Non-pigmented ciliary epithelial cell (primary cell): Measurements from ENCODE around the gene TPGS1.

Source experiments
- DNase-seq: peaks from one replicate; pipeline ENCODE4 v3.0.0-alpha.2; 2010; ENCODE audit warnings: low read depth

TPGS1 gene

GRCh38 chr19:496112-496665, 11.1 kb upstream of the TPGS1 start, which contains the start of gene MADCAM1:
TSS of gene MADCAM1 (plus strand) at chr19:496486. CDS start at chr19:496500, 14 bp downstream.
- no peak for DNase-seq

DNA sequence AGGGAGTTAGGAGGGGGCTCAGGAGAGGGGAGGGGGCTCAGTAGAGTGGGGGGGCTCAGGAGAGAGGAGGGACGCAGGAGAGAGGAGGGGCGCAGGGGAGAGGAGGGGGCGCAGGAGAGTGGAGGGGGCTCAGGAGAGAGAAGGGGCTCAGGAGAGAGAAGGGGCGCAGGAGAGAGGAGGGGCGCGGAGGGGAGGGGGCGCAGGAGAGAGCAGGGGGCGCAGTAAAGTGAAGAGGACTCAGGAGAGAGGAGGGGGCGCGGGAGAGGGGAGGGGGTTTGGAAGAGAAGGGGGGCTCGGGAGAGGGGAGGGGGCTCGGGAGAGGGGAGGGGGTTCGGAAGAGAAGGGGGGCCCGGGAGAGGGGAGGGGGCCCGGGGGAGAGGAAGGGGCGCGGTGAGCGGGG, 10.3 kb upstream of the TPGS1 start:
- no peak for DNase-seq

GRCh38 chr19:497491-497868, 9.8 kb upstream of the TPGS1 start:
- no peak for DNase-seq

DNA sequence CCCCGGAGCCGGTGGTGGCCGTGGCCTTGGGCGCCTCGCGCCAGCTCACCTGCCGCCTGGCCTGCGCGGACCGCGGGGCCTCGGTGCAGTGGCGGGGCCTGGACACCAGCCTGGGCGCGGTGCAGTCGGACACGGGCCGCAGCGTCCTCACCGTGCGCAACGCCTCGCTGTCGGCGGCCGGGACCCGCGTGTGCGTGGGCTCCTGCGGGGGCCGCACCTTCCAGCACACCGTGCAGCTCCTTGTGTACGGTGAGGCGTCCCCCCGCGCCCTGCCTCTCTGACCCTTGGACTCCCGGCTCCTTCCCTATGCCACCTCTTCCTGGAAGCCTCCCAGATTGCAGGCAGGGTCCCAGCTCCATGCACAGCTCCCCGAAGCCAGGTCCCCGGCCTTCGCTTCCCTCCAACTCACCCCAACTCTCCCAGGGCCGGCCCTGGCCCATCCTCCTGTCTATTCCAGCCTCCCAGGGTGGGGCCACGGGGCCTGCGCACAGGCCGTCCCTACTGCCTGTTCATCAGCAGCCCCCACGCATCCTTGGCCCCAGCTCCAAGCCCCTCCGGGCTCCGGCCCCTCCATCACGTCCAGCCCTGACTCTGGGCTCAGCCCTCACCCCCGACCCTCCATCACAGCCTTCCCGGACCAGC, 9.3 kb upstream of the TPGS1 start:
- no peak for DNase-seq

DNA sequence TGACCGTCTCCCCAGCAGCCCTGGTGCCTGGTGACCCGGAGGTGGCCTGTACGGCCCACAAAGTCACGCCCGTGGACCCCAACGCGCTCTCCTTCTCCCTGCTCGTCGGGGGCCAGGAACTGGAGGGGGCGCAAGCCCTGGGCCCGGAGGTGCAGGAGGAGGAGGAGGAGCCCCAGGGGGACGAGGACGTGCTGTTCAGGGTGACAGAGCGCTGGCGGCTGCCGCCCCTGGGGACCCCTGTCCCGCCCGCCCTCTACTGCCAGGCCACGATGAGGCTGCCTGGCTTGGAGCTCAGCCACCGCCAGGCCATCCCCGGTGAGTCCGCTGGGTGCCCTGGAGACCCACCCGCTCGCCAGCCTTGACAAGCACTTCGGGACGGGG, 8.8 kb upstream of the TPGS1 start:
- DNase-seq = no peak

- no peak for DNase-seq
Measured at GRCh38 chr19:498977-499623, 8.2 kb upstream of the TPGS1 start.

DNA sequence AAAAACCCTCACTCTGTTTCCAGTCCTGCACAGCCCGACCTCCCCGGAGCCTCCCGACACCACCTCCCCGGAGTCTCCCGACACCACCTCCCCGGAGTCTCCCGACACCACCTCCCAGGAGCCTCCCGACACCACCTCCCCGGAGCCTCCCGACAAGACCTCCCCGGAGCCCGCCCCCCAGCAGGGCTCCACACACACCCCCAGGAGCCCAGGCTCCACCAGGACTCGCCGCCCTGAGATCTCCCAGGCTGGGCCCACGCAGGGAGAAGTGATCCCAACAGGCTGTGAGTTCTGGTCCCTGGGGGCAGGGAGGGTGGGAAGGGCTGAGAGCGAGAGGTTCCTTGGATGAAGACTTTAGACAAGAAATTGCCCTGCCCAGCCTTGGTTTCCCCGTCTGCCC, 5.7 kb upstream of the TPGS1 start:
- no peak for DNase-seq

DNA sequence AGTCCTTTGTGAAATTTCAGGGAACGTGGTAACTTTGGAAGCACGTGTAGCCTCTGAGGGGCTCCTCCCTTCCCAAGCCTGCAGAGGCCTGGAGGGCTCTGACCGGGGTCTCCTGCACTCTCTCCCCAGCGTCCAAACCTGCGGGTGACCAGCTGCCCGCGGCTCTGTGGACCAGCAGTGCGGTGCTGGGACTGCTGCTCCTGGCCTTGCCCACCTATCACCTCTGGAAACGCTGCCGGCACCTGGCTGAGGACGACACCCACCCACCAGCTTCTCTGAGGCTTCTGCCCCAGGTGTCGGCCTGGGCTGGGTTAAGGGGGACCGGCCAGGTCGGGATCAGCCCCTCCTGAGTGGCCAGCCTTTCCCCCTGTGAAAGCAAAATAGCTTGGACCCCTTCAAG, 2.7 kb upstream of the TPGS1 start:
- no peak for DNase-seq

DNA sequence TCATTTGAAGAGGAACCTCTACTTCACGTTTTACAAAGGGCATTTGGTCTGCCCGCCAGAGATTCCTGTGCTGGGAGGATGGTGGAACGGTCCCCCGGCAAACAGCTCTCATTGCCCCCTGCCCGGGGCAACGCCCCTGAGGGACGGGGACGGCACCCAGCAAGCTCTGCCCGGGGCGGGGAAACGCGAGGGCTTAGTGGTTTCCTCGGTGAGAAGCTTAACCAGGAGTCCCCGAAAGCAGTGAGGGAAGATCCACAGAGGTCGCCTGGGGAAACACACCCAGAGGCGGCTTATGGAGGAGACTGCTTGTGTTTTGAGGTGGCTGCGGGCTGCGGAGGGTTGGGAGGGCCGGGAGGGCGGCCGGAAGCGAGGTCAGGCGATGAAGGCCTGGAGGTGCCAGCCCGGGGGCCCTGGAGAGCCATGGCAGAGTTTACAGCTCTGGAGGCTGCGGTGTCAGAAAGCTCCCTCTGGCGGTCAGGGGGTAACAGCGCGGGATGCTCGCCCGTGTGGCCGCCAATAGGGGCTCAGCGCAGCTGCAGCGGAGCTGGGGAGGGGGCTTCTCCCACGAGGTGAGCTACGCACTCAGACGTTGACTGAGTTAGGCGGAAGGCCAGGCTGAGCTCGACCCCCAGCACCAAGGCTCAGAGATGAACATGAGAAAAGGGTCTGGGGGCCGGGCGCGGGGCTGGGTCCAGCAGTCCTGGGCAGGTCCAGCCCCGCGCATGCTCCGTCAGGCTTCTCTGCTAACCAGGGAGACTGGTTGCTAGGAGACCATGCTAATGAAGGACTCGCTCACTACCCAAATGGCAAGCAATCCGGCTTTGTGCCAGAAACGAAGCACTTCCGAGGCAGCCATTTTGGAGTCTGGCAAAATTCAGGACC, 652 bp upstream of the TPGS1 start:
- peak; percentile 99 for DNase-seq

- DNase-seq = no peak
Measured at GRCh38 chr19:508204-509150, 1.2 kb downstream of the TPGS1 start.

- DNase-seq = peak; percentile 50
Measured at GRCh38 chr19:510606-511100, 3.4 kb downstream of the TPGS1 start.

DNA sequence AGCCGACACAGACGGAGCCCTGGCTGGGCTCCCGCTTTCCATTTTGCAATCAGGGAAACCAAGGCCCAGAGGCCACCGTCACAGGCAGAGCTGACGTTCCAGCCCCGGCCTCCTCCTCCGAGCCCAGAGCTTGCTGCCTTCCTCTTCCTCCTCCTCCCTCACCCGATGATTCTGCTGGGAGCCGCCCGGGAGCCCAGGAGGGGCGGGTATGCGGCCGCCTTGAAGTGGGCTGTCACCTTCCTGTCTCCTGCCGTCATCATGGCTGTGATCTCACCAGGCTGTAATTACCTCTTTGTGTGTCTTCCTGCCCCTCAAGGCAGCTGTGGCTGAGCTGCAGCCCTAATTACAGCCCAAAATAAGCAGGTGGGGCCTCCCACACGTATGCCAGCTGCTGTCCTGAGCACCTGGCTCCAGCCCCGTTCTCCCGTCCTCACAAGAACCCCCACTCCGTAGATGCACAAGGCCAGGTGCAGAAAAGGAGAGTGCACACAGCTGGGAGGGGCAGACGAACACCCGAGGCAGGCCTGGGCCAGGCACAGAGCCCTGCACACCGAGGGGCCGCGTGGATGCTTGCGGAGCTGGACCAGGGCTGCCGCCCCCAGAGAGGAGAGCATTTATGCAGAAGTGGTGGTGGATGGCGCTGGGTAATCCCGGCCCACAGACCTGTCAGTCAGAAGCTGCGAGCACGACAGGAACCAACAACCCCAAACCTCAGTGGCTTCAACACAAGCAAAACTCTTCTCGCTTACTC, 4.0 kb downstream of the TPGS1 start:
- DNase-seq = no peak

GRCh38 chr19:512547-513365, 5.5 kb downstream of the TPGS1 start:
- no peak for DNase-seq

GRCh38 chr19:513368-514165, 6.3 kb downstream of the TPGS1 start:
- DNase-seq = no peak

- DNase-seq = no peak
Measured at GRCh38 chr19:514166-514663, 6.9 kb downstream of the TPGS1 start.

DNA sequence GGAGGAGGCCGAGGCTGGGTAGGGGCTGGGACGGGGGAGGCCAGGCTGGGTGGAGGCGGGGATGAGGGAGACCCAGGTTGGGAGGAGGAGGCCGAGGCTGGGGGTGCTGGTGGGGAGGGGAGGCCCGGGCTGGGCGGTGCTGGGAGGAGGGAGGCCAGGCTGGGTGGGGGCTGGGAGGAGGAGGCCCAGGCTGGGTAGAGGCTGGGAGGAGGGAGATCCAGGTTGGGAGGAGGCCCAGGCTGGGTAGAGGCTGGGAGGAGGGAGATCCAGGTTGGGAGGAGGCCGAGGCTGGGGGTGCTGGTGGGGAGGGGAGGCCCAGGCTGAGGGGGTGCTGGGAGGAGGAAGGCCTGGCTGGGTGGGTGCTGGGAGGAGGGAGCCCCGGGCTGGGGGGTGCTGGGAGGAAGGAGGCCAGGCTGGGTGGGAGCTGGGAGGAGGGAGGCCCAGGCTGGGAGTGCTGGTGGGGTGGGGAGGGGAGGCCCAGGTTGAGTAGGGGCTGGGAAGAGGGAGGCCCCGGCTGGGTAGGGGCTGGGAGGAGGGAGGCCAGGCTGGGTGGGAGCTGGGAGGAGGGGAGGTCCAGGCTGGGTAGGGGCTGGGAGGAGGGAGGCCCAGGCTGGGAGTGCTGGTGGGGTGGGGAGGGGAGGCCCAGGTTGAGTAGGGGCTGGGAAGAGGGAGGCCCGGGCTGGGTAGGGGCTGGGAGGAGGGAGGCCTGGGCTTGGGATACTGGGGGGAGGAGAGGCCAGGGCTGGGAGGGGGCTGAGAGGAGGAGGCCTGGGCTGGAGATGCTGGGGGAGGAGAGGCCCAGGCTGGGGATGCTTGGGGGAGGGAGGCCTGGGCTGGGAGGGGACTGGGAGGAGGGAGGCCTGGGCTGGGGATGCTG, 10.7 kb downstream of the TPGS1 start:
- DNase-seq = no peak

- DNase-seq = no peak
Measured at GRCh38 chr19:518598-519231, 11.4 kb downstream of the TPGS1 start.
